A549 (cell line): ENCODE results near the gene INAFM1. TPM values are rescaled to one million over a fixed set of nuclear protein-coding genes. Genes with fewer than 3 reads are reported as not detected.
A peak's percentile ranks its signal among the peaks of the same experiment; 100 is the strongest.

Experiments
- ATAC-seq, 2 experiments: fragments of 200-7000 bp in 1 of 2; fragments of >200 bp in 1 of 2; cut with Nextera tagmentation in 1 of 2; cut with Tn5 transposase in 1 of 2; 3 replicates each; pipeline versions ENCODE4 v1.8.0 to v1.9.1; 2018 to 2020; ENCODE audit warnings: mild to moderate bottlenecking in 1 of 2, moderate library complexity in 1 of 2
- CTCF ChIA-PET: fragments of 300-600 bp; sonication (Branson Sonifier 250); formaldehyde crosslinking; extraction: SDS; loops from one replicate; lab custom pipeline; 2021; ENCODE audit warnings: antibody characterized with exemption, inconsistent platforms; lab: Yijun Ruan, JAX
- POLR2A ChIA-PET: fragments of 350-600 bp; formaldehyde crosslinking; extraction: SDS; loops from one replicate; lab custom pipeline; 2021; ENCODE audit warnings: antibody characterized with exemption, inconsistent platforms; lab: Yijun Ruan, JAX
- DNase-seq, 2 experiments: peaks; one replicate each; pipeline versions ENCODE4 v3.0.0 to v3.0.0-alpha.2; 2011 to 2016; ENCODE audit warnings: low read depth in 1 of 2, low spot score in 1 of 2
- FAIRE-seq: peaks from 2 replicates; lab custom pipeline; 2011; peaks lifted over from hg19 to GRCh38; lab: Jason Lieb, UNC
- H3K27ac ChIP-seq, 2 experiments: fragments of >200 bp; sonication (Bioruptor Twin); formaldehyde crosslinking; 3 replicates each; pipeline ENCODE4 v1.5.1; 2016 to 2017
- H3K4me1 ChIP-seq: fragments of >200 bp; sonication (Bioruptor Twin); formaldehyde crosslinking; 3 replicates; pipeline ENCODE4 v1.6.1; 2016
- H3K4me2 ChIP-seq: fragments of >200 bp; sonication (Bioruptor Twin); formaldehyde crosslinking; 3 replicates; pipeline ENCODE4 v1.6.1; 2016
- H3K4me3 ChIP-seq: fragments of >200 bp; sonication (Bioruptor Twin); formaldehyde crosslinking; 3 replicates; pipeline ENCODE4 v1.5.1; 2016
- H3K9me3 ChIP-seq: fragments of >200 bp; sonication (Bioruptor Twin); formaldehyde crosslinking; 3 replicates; pipeline ENCODE4 v1.6.1; 2016
- CBX8 ChIP-seq: fragments of 200-600 bp; sonication (generic); IDR thresholded peaks from 2 replicates; pipeline ENCODE4 v1.6.1; 2016
- FOSL2 ChIP-seq, 2 experiments: fragments of 450-650 bp in 1 of 2; fragments of >200 bp in 1 of 2; sonication (Bioruptor Twin) in 1 of 2; formaldehyde crosslinking; IDR thresholded peaks; 2 replicates each; pipeline versions ENCODE4 v1.5.0 to v1.6.1; 2016 to 2020; ENCODE audit warnings: mild to moderate bottlenecking in 1 of 2, moderate library complexity in 1 of 2
- FOXS1 ChIP-seq: fragments of 250-450 bp; sonication (Bioruptor Pico); IDR thresholded peaks from 2 replicates; pipeline ENCODE4 v1.5.0; 2020; ENCODE audit warnings: mild to moderate bottlenecking, moderate library complexity
- GATA3 ChIP-seq: IDR thresholded peaks from 2 replicates; pipeline ENCODE4 v1.6.1; 2012; ENCODE audit warnings: borderline replicate concordance
- HEYL ChIP-seq: fragments of 250-450 bp; sonication (Bioruptor Pico); IDR thresholded peaks from 2 replicates; pipeline ENCODE4 v1.8.0; 2021; ENCODE audit warnings: mild to moderate bottlenecking, moderate library complexity
- HMGXB4 ChIP-seq: fragments of 250-450 bp; sonication (Bioruptor Pico); IDR thresholded peaks from 2 replicates; pipeline ENCODE4 v1.5.0; 2021; ENCODE audit warnings: mild to moderate bottlenecking, moderate library complexity, borderline replicate concordance
- HOXA7 ChIP-seq: fragments of 250-450 bp; sonication (Bioruptor Pico); IDR thresholded peaks from 2 replicates; pipeline ENCODE4 v1.5.0; 2020; ENCODE audit warnings: mild to moderate bottlenecking, moderate library complexity
- KDM1A ChIP-seq: fragments of 200-600 bp; sonication (generic); IDR thresholded peaks from 2 replicates; pipeline ENCODE4 v1.6.1; 2016; ENCODE audit warnings: low read depth, mild to moderate bottlenecking
- NFE2L2 ChIP-seq: fragments of 150-350 bp; conservative IDR thresholded peaks from 2 replicates; pipeline ENCODE4 v1.6.1; 2014; ENCODE audit warnings: low read length
- NPAS2 ChIP-seq: fragments of 250-450 bp; sonication (Bioruptor Pico); IDR thresholded peaks from 2 replicates; pipeline ENCODE4 v1.8.0; 2022; ENCODE audit warnings: mild to moderate bottlenecking, moderate library complexity, borderline replicate concordance
- PHF8 ChIP-seq: fragments of 200-600 bp; sonication (generic); IDR thresholded peaks from 2 replicates; pipeline ENCODE4 v1.6.1; 2016; ENCODE audit warnings: low read depth, mild to moderate bottlenecking, antibody characterized with exemption, moderate library complexity, borderline replicate concordance
- RCOR1 ChIP-seq: fragments of 150-350 bp; IDR thresholded peaks from 2 replicates; pipeline ENCODE4 v1.6.1; 2014; ENCODE audit warnings: antibody characterized with exemption, low read length, low read depth
- RFX5 ChIP-seq: fragments of 450-650 bp; IDR thresholded peaks from 2 replicates; pipeline ENCODE4 v1.7.1; 2014; ENCODE audit warnings: antibody characterized with exemption, mild to moderate bottlenecking, moderate library complexity
- RNF2 ChIP-seq: fragments of 200-600 bp; sonication (generic); IDR thresholded peaks from 2 replicates; pipeline ENCODE4 v1.6.1; 2016; ENCODE audit warnings: low read depth, mild to moderate bottlenecking, antibody characterized with exemption, moderate library complexity, borderline replicate concordance
- SMC3 ChIP-seq: fragments of >200 bp; sonication (Bioruptor Twin); formaldehyde crosslinking; IDR thresholded peaks from 3 replicates; pipeline ENCODE4 v1.6.1; 2018; ENCODE audit warnings: inconsistent platforms
- ZC3H11A ChIP-seq: fragments of 450-650 bp; IDR thresholded peaks from 2 replicates; pipeline ENCODE4 v1.6.1; 2014; ENCODE audit warnings: antibody characterized with exemption, mild to moderate bottlenecking
- ZFP36 ChIP-seq: fragments of 450-650 bp; IDR thresholded peaks from 2 replicates; pipeline ENCODE4 v1.6.1; 2014; ENCODE audit warnings: borderline replicate concordance; ENCODE audit not compliant: partially characterized antibody
- ZNF302 ChIP-seq: fragments of 250-450 bp; sonication (Bioruptor Pico); IDR thresholded peaks from 2 replicates; pipeline ENCODE4 v1.9.0; 2021; ENCODE audit warnings: inconsistent platforms, mild to moderate bottlenecking, moderate library complexity
- ZSCAN20 ChIP-seq: fragments of 250-450 bp; sonication (Bioruptor Pico); IDR thresholded peaks from 2 replicates; pipeline ENCODE4 v1.8.0; 2022; ENCODE audit warnings: mild to moderate bottlenecking, moderate library complexity
- WGBS: methylation state at CpG from one replicate; pipeline ENCODE4 v1.1.6; 2017; ENCODE audit errors: missing lambda C conversion rate; 5-methylcytosine and 5-hydroxymethylcytosine counted together
- polyA plus RNA-seq, 4 experiments: library from polyadenylated mRNA; depleted of rRNA in 3 of 4; stranded (reverse); fragments of >200 nt; fragmentation: RNase III in 1 of 4; extraction: RNeasy Plus Mini Kit Qiagen cat#74134 plus additional on column Dnase treatment in 1 of 4; gene quantifications; 2 replicates in 3 of 4; 3 replicates in 1 of 4; pipeline ENCODE4 v1.2.3, GENCODE V29; 2011 to 2017
- TF ChIP-seq, protein P1 (sequence below): fragments of >200 bp; sonication (Bioruptor Twin); formaldehyde crosslinking; IDR thresholded peaks from 3 replicates; pipeline ENCODE4 v1.6.1; 2016
- TF ChIP-seq, protein P2 (sequence below): fragments of >200 bp; sonication (Bioruptor Twin); formaldehyde crosslinking; IDR thresholded peaks from 2 replicates; pipeline ENCODE4 v1.6.1; 2016

The INAFM1 gene
- polyA plus RNA-seq, 2 of the 4 experiments (the other 2 are of a cell fraction), result 1.5 to 5.5 TPM

DNA sequence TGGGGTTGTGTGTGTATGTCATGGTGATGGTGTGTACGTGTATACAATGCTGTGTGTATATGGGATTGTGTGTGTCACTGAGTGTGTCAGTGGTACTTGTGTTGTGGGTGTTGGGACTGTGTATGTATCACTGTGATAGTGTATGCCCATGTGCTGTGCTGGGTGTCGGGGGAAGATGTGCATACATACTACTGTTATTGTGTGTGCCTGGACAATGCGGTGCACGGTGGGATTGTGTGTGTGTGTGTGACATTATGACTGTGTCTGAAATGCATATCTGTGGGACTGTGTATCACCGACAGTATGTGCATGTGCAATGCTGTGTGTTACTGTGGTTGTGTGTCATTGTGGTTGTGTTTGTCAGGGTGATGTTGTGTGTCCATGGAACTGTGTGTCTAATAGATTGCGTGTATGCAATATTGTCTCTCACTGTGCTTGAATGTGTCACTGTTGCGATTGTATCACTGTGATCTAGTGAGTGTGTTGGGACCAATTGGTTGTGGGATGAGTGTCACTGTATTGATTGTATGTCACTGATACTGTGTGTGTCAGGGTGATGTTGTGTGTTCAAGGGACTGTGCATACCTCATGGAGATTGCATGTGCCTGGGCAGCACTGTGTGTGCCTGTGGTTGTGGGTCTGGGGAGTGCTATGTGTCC, 32.6 kb upstream of the INAFM1 start:
- ChIA-PET CTCF (interaction anchor here (6.6 to 16.0 kb wide), 2 partner anchors 24 to 92 kb away, joined by 364 to 893 read pairs; no protein-coding TSS in a partner anchor), POLR2A (interaction anchor here (1.1 to 3.1 kb wide), 3 partner anchors 10 to 31 kb away, joined by 3 to 118 read pairs (median 4); no protein-coding TSS in a partner anchor)
- H3K4me3 ChIP-seq, result no peak overlapping the region; the same call in 2 of the 3 replicates
- no peak for FAIRE-seq
- TF ChIP-seq PHF8 (no peak), ZC3H11A (no peak), FOSL2 (IDR thresholded peaks at IDR 0.05) (no peak), FOSL2 (CRISPR knock-in tag; IDR thresholded peaks at IDR 0.05) (no peak)
- TF ChIP-seq, protein P1, sequence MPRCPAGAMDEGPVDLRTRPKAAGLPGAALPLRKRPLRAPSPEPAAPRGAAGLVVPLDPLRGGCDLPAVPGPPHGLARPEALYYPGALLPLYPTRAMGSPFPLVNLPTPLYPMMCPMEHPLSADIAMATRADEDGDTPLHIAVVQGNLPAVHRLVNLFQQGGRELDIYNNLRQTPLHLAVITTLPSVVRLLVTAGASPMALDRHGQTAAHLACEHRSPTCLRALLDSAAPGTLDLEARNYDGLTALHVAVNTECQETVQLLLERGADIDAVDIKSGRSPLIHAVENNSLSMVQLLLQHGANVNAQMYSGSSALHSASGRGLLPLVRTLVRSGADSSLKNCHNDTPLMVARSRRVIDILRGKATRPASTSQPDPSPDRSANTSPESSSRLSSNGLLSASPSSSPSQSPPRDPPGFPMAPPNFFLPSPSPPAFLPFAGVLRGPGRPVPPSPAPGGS, result 0 out of 3 replicates have a peak, but pooled peaks have one; percentile 7
- WGBS, result 90% methylated on average over 7 of the region's 7 CpGs
- H3K27ac ChIP-seq, result peak overlapping the region in 1 of 2 experiments; percentile 98; a peak in 4 of 6 replicates
- peaks cover 33% of the 10 kb centered on the region for H3K4me1 ChIP-seq
- no peaks in the 10 kb centered on the region for H3K9me3 ChIP-seq
- DNase-seq, result peak in 1 of 2 experiments; percentile 49
- ATAC-seq, result no peak
- H3K4me2 ChIP-seq, result peak overlapping the region; percentile 97

DNA sequence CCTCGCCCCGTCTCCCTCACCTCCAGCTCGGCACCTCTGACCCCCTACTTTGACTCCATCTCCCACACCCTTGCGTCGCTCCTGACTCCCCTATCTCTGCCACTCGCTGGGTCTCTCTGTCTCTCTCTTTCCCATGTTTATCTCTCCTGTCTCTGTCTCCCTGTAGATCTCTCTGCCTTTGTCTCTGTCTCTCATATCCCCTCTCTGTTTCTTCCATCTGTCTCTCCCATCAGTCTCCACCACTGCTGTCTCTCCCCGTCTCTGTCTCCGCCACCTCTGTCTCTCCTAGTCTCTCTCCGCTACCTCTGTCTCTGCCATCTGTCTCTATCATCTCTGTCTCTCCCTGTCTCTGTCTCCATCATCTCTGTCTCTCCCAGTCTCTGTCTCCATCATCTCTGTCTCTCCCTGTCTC, 31.3 kb upstream of the INAFM1 start:
- ATAC-seq (peak; percentile 2 to 9; a peak in 4 of 6 replicates), FAIRE-seq (no peak), DNase-seq (no peak)
- ChIA-PET POLR2A (interaction anchor here (0.6 to 3.1 kb wide), 6 partner anchors 11 to 115 kb away, joined by 3 to 118 read pairs (median 6); partner anchors contain the start of gene CCDC9), CTCF (interaction anchor here (1.1 to 16.0 kb wide), 9 partner anchors 9 to 245 kb away, joined by 4 to 893 read pairs (median 65); partner anchors contain the start of genes CCDC9 and SAE1)
- Histone ChIP-seq H3K27ac (peak overlapping the region; percentile 82 to 98), H3K4me1 (peaks cover 33% of the 10 kb centered on the region), H3K4me2 (peak overlapping the region; percentile 97), H3K4me3 (peak overlapping the region; percentile 49), H3K9me3 (no peaks in the 10 kb centered on the region)
- peak; percentile 23 for TF ChIP-seq ZFP36
- TF ChIP-seq RNF2, result no peak
- WGBS, result 37% methylated on average over 9 of the region's 9 CpGs

GRCh38 chr19:47243776-47244547, 30.7 kb upstream of the INAFM1 start:
- FAIRE-seq (no peak), ATAC-seq (peak; percentile 86 to 94), DNase-seq (peak; percentile 94 to 97)
- WGBS, result 6% methylated on average over 27 of the region's 46 CpGs
- H3K4me2 ChIP-seq, result peak overlapping the region; percentile 97
- peaks cover 33% of the 10 kb centered on the region for H3K4me1 ChIP-seq
- peak overlapping the region; percentile 49 for H3K4me3 ChIP-seq
- ChIA-PET POLR2A (interaction anchor here (0.6 to 3.1 kb wide), 21 partner anchors 11 to 231 kb away, joined by 3 to 118 read pairs (median 5); partner anchors contain the start of genes CCDC9, INAFM1, SAE1 and ZC3H4), CTCF (interaction anchor here (0.6 to 16.0 kb wide), 43 partner anchors 10 to 1049 kb away, joined by 3 to 893 read pairs (median 6); partner anchors contain the start of genes CCDC9, NPAS1 and SAE1)
- H3K9me3 ChIP-seq, result no peaks in the 10 kb centered on the region
- peak overlapping the region; percentile 82 to 98 for H3K27ac ChIP-seq
- no peak for TF ChIP-seq HEYL
- TF ChIP-seq FOXS1 (CRISPR knock-in tag), result no peak
- TF ChIP-seq NFE2L2, result no peak
- TF ChIP-seq GATA3, result peak; percentile 40; the same call in 1 of the 2 replicates
- TF ChIP-seq ZSCAN20 (CRISPR knock-in tag), result no peak; the same call in 1 of the 2 replicates
- no peak for TF ChIP-seq NPAS2 (CRISPR knock-in tag)
- TF ChIP-seq FOSL2 (IDR thresholded peaks at IDR 0.05), result no peak
- TF ChIP-seq FOSL2 (CRISPR knock-in tag; IDR thresholded peaks at IDR 0.05), result peak; percentile 74
- TF ChIP-seq SMC3, result peak; percentile 97
- no peak for TF ChIP-seq HMGXB4 (CRISPR knock-in tag)
- peak; percentile 99 for TF ChIP-seq KDM1A
- no peak for TF ChIP-seq ZNF302 (CRISPR knock-in tag)
- TF ChIP-seq RFX5, result peak; percentile 58; the same call in 1 of the 2 replicates
- TF ChIP-seq ZFP36, result peak; percentile 38
- TF ChIP-seq CBX8, result no peak
- TF ChIP-seq, protein P2, sequence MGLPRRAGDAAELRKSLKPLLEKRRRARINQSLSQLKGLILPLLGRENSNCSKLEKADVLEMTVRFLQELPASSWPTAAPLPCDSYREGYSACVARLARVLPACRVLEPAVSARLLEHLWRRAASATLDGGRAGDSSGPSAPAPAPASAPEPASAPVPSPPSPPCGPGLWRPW, result no peak; the same call in 1 of the 2 replicates
- no peak for TF ChIP-seq RNF2
- TF ChIP-seq HOXA7, result no peak
- TF ChIP-seq, protein P1, result 0 out of 3 replicates have a peak, but pooled peaks have one; percentile 36
- TF ChIP-seq RCOR1, result peak; percentile 87; the same call in 1 of the 2 replicates
